B cell (primary cell): Measurements from ENCODE around the gene PRPF19.

Experiments
- CTCF ChIP-seq: fragments of 200-600 bp; IDR thresholded peaks from one replicate; pipeline ENCODE4 v1.8.0; 2022; ENCODE audit warnings: antibody characterized with exemption, mild to moderate bottlenecking
- EZH2 ChIP-seq: IDR thresholded peaks from 2 replicates; pipeline ENCODE4 v1.6.1; 2012; ENCODE audit warnings: borderline replicate concordance, low read depth, mild to moderate bottlenecking, moderate library complexity, low read length; ENCODE audit not compliant: insufficient read depth, poor library complexity, severe bottlenecking

GRCh38 chr11:60899977-60900376 lies 6.4 kb downstream of the PRPF19 start:
- no peak for TF ChIP-seq CTCF
- no peak for TF ChIP-seq EZH2
